DOHH2 (cell line): ENCODE measurements around the gene EGLN2.

Experiments
- H3F3A ChIP-seq: fragments of 200-600 bp; sonication (generic), shearing (Covaris generic); 2 replicates; pipeline ENCODE4 v1.6.0; 2016; ENCODE audit warnings: antibody characterized with exemption, mild to moderate bottlenecking; ENCODE audit not compliant: control insufficient read depth, insufficient read depth
- H3K27ac ChIP-seq: fragments of 200-600 bp; sonication (generic); 2 replicates; pipeline ENCODE4 v1.5.1; 2014; ENCODE audit warnings: low read depth, mild to moderate bottlenecking, low read length, moderate library complexity
- H3K27me3 ChIP-seq: fragments of 200-600 bp; sonication (generic); 2 replicates; pipeline ENCODE4 v1.6.1; 2014; ENCODE audit warnings: mild to moderate bottlenecking, low read length, mixed read lengths; ENCODE audit not compliant: control insufficient read depth
- H3K36me3 ChIP-seq: fragments of 200-600 bp; sonication (generic); 2 replicates; pipeline ENCODE4 v1.6.1; 2014; ENCODE audit warnings: mild to moderate bottlenecking, low read length, moderate library complexity, mixed read lengths; ENCODE audit not compliant: control insufficient read depth
- H3K4me1 ChIP-seq: fragments of 200-600 bp; sonication (generic); 2 replicates; pipeline ENCODE4 v1.6.1; 2014; ENCODE audit warnings: mild to moderate bottlenecking, low read length, mixed read lengths; ENCODE audit not compliant: control insufficient read depth
- H3K4me2 ChIP-seq: fragments of 200-600 bp; sonication (generic); 2 replicates; pipeline ENCODE4 v1.6.0; 2014; ENCODE audit warnings: mild to moderate bottlenecking, low read length, moderate library complexity
- H3K4me3 ChIP-seq: fragments of 200-600 bp; sonication (generic); 2 replicates; pipeline ENCODE4 v1.5.1; 2014; ENCODE audit warnings: mild to moderate bottlenecking, low read length, mixed read lengths
- H3K79me2 ChIP-seq: fragments of 200-600 bp; sonication (generic); 2 replicates; pipeline ENCODE4 v1.6.1; 2014; ENCODE audit warnings: mild to moderate bottlenecking, low read length, mixed read lengths; ENCODE audit not compliant: control insufficient read depth
- H3K9me2 ChIP-seq: fragments of 200-600 bp; sonication (generic); replicated peaks from 2 replicates; pipeline ENCODE4 v1.6.1; 2014; ENCODE audit warnings: mild to moderate bottlenecking, low read length, mixed read lengths; ENCODE audit not compliant: control insufficient read depth
- H3K9me3 ChIP-seq: fragments of 200-600 bp; sonication (generic); 2 replicates; pipeline ENCODE4 v1.6.1; 2014; ENCODE audit warnings: antibody characterized with exemption, low read length, mixed read lengths; ENCODE audit not compliant: control insufficient read depth, insufficient read depth
- H4K20me1 ChIP-seq: fragments of 200-600 bp; sonication (generic); 2 replicates; pipeline ENCODE4 v1.6.0; 2014; ENCODE audit warnings: low read depth, mild to moderate bottlenecking, antibody characterized with exemption, low read length, moderate library complexity; ENCODE audit not compliant: control insufficient read depth, insufficient read depth
- CTCF ChIP-seq: fragments of 200-600 bp; sonication (generic); IDR thresholded peaks from one replicate; pipeline ENCODE4 v1.5.1; 2014; ENCODE audit warnings: antibody characterized with exemption, mild to moderate bottlenecking, low read depth, low read length; ENCODE audit not compliant: poor library complexity, severe bottlenecking
- EZH2phosphoT487 ChIP-seq: fragments of 200-600 bp; sonication (generic); IDR thresholded peaks from 2 replicates; pipeline ENCODE4 v1.6.1; 2017; ENCODE audit warnings: borderline replicate concordance, mild to moderate bottlenecking, antibody characterized with exemption, low read length, moderate library complexity, mixed read lengths

Gene EGLN2

GRCh38 chr19:40791349-40791748, 7.6 kb upstream of the EGLN2 start:
- H3K4me3 ChIP-seq, result no peak overlapping the region
- H3K4me2 ChIP-seq, result peak overlapping the region; percentile 72
- peaks cover 42% of the 10 kb centered on the region for H3K4me1 ChIP-seq
- no peaks in the 10 kb centered on the region for H3K27me3 ChIP-seq
- no peaks in the 10 kb centered on the region for H3K9me3 ChIP-seq
- H3K36me3 ChIP-seq, result peaks cover 11% of the 10 kb centered on the region; the same call in 1 of the 2 replicates
- H3K79me2 ChIP-seq, result no peaks in the 10 kb centered on the region
- TF ChIP-seq EZH2phosphoT487 (no peak), CTCF (no peak)
- H3K9me2 ChIP-seq, result no peaks in the 10 kb centered on the region
- H3F3A ChIP-seq, result peaks cover 12% of the 10 kb centered on the region
- H3K27ac ChIP-seq, result no peak overlapping the region
- no peaks in the 10 kb centered on the region for H4K20me1 ChIP-seq

- no peaks in the 10 kb centered on the region for H3K27me3 ChIP-seq
- H3K79me2 ChIP-seq, result no peaks in the 10 kb centered on the region
- no peaks in the 10 kb centered on the region for H3K9me2 ChIP-seq
- no peaks in the 10 kb centered on the region for H4K20me1 ChIP-seq
- H3K4me1 ChIP-seq, result peaks cover 37% of the 10 kb centered on the region
- no peak for TF ChIP-seq EZH2phosphoT487
- TF ChIP-seq CTCF, result no peak
- peak overlapping the region; percentile 37 for H3K4me3 ChIP-seq
- peaks cover 11% of the 10 kb centered on the region; the same call in 1 of the 2 replicates for H3K36me3 ChIP-seq
- H3K9me3 ChIP-seq, result no peaks in the 10 kb centered on the region
- H3K4me2 ChIP-seq, result peak overlapping the region; percentile 72
- peak overlapping the region; percentile 26; the same call in 1 of the 2 replicates for H3K27ac ChIP-seq
- H3F3A ChIP-seq, result peaks cover 12% of the 10 kb centered on the region
Observed at GRCh38 chr19:40791996-40792395, 7.0 kb upstream of the EGLN2 start.

GRCh38 chr19:40797166-40797962, 1.6 kb upstream of the EGLN2 start:
- Histone ChIP-seq H3K9me2 (no peaks in the 10 kb centered on the region), H4K20me1 (peaks cover 17% of the 10 kb centered on the region), H3F3A (0 out of 2 replicates have a peak, but pooled peaks cover 3% of the 10 kb centered on the region), H3K36me3 (peaks cover 30% of the 10 kb centered on the region), H3K4me2 (peak overlapping the region; percentile 86), H3K79me2 (peaks cover 32% of the 10 kb centered on the region), H3K4me3 (peak overlapping the region; percentile 71), H3K9me3 (no peaks in the 10 kb centered on the region), H3K4me1 (peaks cover 47% of the 10 kb centered on the region), H3K27me3 (no peaks in the 10 kb centered on the region), H3K27ac (peak overlapping the region; percentile 79)
- TF ChIP-seq CTCF (no peak), EZH2phosphoT487 (no peak)
